Hematopoietic multipotent progenitor cell (in vitro differentiated cells): ENCODE data around the gene VEPH1. TPM values are rescaled to one million over a fixed set of nuclear protein-coding genes. Genes with fewer than 3 reads are reported as not detected.

ENCODE experiments used
- DNase-seq, 3 donors: peaks; one replicate each; pipeline ENCODE4 v3.0.0-alpha.2; 2011 to 2015; ENCODE audit warnings: low read depth in 2 of 3, low spot score in 2 of 3
- total RNA-seq: library from RNA; depleted of rRNA; stranded (reverse); fragments of >200 nt; gene quantifications from one replicate; pipeline ENCODE4 v1.2.3, GENCODE V29; 2012

Gene VEPH1
- total RNA-seq, 1 donor = 0.27 TPM

DNA sequence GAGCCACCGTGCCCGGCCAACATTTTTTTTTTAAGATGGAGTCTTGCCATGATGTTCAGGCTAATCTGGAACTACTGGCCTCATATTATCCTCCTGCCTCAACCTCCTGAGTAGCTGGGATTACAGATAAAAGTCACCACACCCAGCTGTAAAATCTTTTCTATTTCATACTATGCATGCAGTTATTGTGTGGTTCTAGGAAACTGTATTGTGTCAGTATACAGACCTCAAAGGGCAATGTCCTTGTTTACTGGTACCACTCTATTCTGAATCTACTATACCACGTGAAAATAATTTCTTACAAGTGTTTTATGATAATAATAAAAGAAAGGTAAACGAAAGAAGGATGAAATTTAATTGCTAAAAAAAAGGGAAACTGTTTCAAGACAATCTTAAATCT lies 190.0 kb downstream of the VEPH1 start:
- DNase-seq = no peak

GRCh38 chr3:157312376-157312745 lies 190.9 kb downstream of the VEPH1 start:
- no peak for DNase-seq

DNA sequence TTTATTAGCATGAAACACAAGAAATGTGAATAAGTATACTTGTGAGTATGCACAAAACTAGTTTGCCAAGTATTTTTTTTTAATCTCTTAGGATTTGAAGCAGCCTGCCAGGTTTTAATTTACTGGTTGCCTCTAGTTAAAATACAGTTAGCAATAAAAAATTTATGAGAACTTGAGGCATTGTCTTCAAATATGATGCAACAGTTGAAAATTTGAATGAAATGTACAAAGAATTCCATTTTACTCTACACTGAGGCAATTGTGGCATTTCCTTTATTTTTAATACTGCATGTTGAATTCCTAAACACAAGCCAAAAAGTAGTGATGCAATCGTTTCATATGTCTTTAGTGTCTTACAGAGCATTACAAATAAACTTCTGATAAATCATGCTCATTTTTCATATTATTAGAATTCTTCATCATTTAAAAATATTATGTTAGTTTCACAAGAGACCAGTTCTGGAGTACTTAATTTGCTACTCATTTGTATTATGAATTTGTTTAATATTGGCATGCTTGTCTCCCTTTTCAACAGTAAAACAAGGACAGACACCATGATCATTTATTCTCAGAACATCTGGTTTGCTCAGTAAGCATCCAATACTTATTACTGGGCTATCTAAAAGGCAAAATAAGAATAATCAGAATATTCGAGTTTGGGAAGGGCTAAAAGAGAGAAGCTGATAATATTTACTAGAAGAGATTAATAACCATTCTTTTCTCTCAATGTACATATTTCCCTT lies 191.4 kb downstream of the VEPH1 start:
- DNase-seq = no peak

DNA sequence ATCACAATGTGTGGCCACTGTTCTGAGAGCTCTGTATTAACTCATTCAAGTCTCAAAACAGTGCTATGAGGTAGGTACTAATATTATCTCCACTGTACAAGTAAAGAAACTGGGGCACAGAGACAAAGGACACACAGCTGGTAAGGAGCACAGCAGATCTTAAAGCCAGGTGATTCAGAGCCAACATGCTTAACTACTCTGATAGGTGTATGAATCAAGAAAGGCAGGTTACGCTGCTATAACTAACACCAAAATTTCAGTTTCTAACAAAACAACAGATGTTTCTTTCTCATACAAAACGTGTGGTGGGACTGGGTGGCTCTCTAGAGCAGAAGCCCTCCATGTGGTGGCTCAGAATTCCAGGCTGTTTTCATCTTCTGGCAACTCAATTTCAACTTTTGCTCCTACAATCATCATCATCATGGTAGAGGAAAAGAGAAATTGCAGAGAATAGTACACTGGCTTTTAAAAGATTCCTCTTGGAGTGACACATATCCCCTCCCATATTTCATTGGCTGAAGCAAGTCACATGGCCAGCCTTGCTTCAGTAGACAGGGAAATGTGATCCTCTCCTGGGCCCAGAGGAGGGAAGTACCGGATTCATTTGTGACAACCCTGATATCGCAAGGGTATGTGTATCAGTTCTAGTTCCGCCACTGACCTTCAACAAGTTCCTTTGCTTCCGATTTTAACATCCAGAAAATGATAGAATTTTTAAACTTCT lies 192.7 kb downstream of the VEPH1 start:
- no peak for DNase-seq

- DNase-seq = no peak
Observed at GRCh38 chr3:157306502-157306901, 196.7 kb downstream of the VEPH1 start.

DNA sequence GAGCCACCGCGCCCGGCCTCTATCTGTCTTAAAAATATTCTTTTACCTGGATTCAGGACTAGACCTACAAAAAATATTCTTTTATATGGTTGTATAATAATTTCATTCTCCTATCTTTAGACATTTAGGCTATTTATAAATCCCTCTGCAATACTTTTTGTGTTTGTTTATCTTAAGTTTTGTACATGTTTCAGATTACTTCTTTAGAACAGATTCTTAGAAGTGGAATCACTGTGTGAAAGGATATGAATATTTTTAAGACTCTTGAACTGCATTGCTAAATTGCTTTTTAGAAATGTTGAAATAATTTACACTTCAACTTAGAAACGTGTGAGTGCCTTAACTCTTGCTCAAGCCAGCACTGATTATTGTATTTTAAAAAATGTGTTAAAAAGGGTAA lies 197.8 kb downstream of the VEPH1 start:
- no peak for DNase-seq

- DNase-seq = no peak
Observed at GRCh38 chr3:157301755-157302154, 201.5 kb downstream of the VEPH1 start.

DNA sequence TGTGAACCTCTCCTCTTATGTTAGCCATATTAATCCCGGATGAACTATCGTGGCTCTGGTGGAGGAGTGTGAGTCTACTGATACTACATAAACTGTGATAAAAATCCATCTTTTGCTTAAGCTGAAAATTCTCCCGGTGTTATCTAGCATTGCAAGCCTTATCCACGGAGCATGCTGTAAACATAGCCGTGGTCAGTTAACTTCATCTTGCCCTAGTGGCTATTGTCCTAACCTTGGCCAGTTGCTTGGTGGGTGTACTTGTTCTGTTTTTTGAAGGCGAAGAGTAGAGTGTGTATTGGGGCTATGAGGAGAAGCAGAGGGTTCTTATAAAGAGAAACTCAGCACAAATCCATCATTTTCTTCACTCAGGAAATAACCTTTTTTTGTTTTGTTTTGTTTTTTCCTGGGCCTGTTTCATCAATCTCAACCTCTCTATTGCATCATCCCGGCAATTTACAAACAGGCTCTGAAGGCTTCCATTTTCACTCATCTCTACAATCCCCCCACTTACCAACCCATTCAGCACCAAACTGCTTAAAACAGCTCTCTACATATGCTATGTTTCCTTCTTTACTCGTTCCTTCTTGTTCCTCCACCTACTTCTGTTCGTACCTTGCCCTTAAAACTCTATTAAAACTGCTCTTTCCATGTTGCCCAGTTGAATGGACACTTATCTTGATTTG lies 202.1 kb downstream of the VEPH1 start:
- no peak for DNase-seq

DNA sequence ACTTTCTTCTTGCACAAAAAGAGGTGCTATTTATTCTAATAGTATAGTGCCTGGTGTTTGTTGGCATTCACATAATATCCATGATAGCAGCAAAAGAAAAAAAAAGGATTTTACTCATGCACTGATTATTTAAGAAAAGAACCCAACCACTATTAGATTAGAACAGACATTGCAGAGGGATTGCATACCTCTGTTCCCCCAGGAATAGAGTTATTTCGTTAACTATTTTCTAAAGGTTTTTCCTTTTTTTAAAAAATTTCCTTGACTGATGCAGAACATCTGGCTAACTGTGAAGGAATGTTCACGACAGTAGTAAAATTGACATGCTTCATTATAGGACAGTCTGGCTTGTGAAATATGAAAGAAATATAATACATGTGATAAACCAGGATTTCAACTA lies 203.1 kb downstream of the VEPH1 start:
- DNase-seq = no peak

DNA sequence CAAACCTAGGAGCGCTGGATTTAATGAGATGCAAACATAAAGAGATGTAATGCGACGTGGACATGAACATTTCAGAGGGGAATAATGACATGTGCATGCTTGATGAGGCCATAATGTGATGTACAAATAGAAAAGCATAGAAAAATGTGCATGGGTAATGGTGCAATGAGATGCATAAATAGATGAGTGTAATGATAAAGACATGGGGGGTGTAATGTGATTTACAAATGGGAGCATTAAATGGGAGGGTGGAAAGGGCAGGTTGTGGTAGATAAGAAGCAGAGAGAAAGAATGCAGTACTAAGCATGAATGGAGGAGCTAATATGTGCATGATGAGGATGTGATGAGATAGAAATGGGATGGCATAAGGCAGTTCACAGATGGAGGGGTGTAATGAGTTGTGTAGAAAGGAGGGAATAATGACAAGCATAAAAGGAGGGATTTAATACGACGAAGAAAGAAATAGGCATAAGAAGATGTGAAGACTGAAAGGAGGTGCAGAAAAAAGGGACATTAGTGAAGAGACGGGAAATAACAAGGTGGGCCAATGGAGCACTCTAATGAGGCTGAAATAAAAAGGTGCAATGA lies 205.8 kb downstream of the VEPH1 start:
- DNase-seq = no peak

DNA sequence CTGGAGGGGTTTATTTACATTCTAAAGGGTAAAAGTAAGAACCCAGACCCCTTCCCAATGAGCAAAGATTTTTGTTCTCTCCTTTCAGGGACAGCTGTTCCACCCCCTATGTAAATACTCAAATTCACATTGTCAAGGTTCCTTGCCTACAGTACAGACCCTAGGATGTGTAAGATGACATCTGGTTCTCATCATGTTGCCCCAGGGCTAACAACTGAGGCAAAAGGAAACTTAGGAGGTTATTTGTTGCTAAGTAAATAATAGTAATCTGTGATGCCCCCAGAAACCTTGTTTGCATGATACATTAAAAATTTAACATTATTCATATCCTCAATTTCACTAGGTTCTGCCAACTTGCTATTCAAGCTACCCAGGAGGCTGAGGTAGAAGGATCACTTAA lies 208.3 kb downstream of the VEPH1 start:
- no peak for DNase-seq

- DNase-seq = no peak
Observed at GRCh38 chr3:157294491-157294890, 208.7 kb downstream of the VEPH1 start.

DNA sequence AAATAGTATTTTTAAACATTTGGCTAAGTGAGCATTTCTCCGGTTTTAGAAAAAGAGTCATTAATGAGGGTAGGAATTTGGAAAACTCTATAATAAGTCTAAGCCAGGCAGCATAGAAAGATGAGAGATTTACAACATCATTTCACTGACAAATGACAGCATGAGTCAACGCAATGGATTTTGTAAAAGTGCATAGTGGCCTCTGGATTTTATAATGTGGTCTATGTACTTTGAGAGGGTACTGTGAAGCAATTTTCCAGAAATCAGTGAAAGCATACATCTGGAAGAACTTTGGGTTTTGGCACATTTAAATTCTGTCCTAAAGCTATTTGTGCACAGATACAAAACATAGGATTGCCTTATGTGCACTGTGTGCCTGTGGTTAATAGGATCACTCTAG lies 212.4 kb downstream of the VEPH1 start:
- DNase-seq = no peak

GRCh38 chr3:157285966-157286365 lies 217.2 kb downstream of the VEPH1 start:
- DNase-seq = no peak

- no peak for DNase-seq
Observed at GRCh38 chr3:157285141-157285540, 218.1 kb downstream of the VEPH1 start.

GRCh38 chr3:157284688-157285087 lies 218.5 kb downstream of the VEPH1 start:
- DNase-seq = no peak

DNA sequence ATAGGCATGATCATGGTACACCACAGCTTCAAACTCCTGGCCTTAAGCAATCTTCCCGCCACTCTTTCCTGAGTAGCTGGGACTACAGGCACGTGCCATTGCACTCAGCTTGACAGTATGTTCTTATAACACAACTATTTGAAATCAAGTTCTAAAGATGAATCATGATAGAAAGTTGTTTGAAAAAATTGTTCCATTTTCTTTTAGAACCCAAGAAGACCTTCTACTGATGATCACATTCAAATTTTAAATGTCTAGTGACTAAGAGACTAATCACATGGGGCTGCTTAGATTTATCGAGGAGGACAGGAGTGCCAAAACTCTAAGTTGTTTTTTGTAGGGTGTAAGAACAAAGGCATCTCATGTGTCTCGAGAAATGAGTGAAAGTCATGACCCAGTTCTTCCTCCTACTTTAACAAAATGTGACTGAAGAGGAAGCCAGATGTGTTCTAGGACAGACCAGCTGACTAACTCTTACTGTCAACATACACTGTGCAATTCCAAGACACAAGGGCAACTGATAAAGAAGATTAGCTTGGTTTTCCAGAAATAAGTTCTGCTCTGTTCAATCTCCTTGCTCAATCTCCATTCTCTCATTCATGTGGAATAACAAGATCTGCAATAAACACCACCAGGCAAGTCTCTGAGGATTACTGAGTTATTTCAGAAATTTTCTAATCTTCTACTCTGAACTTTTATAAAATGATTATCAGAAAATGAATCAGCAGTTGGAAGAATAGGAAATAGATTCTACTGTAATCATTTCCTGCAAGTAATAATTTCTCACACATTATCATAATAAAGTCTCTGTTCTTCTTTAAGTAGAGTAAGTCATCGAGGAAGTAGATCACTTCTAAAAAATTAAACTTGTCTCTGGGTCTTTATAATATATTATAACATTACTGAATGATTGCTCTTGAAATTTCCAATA lies 220.7 kb downstream of the VEPH1 start:
- DNase-seq = no peak

GRCh38 chr3:157280786-157281185 lies 222.4 kb downstream of the VEPH1 start:
- no peak for DNase-seq

- DNase-seq = no peak
Observed at GRCh38 chr3:157280354-157280753, 222.9 kb downstream of the VEPH1 start.

GRCh38 chr3:157279237-157279636 lies 224.0 kb downstream of the VEPH1 start:
- DNase-seq = no peak
